GM12872 (cell line): ENCODE measurements around the gene ADRA2B.

Experiments used
- TF ChIP-seq, protein P1 (sequence below): IDR thresholded peaks from 3 replicates; pipeline ENCODE4 v1.5.1; 2011; ENCODE audit warnings: low read depth, mild to moderate bottlenecking, low read length, moderate library complexity; ENCODE audit not compliant: insufficient read depth

ADRA2B gene

DNA sequence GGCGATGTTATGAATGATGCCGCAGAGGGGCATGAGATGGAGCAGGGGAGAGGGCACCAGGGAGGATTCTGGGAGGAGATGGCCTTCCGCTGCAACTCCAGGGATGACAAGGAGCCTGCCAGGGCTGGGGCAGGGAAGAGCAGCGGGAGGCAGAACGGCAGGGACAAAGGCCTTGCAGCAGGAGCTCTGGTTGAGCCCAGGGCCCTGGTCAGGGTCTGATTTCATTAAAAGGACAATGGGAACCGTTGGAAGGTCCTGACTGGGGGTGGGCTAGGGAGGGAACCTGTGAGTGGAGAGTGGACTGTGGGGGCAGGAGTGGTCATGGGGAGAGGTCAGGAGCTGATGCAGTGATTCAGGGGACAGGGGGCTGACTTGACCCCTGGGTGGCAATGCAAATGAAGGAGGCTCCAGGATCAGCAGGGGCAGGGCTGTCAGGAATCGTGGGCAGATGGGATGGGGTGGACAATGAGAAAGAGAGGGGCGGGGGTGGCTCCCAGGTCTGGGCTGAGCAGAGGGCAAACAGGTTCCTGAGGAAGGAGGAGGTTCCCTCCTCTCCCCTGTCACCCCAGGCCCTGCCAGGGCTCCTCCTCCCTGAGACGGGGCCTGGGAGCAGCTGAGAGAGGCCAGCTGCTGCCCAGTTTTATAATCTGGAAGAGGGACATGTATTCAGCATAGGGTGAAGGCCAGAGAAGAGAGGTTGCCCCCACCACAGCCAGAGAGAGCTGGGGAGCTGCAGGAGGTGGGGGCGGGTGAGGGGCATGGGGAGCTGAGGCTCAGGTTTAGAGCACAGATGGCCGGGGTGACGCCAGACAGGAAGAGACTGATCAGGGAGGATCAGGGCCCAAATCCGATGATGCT is 36.2 kb upstream of the ADRA2B start:
- TF ChIP-seq, protein P1, sequence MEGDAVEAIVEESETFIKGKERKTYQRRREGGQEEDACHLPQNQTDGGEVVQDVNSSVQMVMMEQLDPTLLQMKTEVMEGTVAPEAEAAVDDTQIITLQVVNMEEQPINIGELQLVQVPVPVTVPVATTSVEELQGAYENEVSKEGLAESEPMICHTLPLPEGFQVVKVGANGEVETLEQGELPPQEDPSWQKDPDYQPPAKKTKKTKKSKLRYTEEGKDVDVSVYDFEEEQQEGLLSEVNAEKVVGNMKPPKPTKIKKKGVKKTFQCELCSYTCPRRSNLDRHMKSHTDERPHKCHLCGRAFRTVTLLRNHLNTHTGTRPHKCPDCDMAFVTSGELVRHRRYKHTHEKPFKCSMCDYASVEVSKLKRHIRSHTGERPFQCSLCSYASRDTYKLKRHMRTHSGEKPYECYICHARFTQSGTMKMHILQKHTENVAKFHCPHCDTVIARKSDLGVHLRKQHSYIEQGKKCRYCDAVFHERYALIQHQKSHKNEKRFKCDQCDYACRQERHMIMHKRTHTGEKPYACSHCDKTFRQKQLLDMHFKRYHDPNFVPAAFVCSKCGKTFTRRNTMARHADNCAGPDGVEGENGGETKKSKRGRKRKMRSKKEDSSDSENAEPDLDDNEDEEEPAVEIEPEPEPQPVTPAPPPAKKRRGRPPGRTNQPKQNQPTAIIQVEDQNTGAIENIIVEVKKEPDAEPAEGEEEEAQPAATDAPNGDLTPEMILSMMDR = no peak

DNA sequence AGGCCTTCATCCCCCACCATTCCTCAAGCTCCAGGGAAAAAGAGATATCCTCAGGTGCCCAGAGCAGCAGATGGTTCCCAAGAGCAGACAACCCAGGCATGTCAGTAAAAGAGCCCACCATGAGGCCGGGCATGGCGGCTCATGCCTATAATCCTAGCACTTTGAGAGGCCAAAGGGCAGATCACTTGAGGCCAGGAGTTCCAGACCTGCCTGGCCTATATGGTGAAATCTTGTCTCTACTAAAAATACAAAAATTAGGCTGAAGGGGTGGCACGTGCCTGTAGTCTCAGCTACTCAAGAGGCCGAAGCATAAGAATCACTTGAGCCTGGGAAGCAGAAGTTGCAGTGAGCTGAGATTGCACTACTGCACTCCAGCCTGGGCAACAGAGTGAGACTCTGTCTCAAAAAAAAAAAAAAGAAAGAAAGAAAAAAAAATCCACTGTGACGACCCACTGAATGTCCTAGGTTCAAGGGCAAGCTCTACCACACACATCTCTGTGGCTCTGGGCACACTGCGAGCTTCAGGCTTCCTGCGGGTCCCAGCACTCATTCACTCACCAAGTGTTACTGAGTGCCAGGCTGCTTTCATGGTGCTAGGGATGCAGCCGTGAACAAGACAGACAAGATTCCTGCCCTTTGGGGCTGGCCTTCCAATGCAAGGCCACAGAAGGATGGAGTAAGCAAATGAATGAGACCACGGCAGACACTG is 35.4 kb upstream of the ADRA2B start:
- TF ChIP-seq, protein P1 = no peak

DNA sequence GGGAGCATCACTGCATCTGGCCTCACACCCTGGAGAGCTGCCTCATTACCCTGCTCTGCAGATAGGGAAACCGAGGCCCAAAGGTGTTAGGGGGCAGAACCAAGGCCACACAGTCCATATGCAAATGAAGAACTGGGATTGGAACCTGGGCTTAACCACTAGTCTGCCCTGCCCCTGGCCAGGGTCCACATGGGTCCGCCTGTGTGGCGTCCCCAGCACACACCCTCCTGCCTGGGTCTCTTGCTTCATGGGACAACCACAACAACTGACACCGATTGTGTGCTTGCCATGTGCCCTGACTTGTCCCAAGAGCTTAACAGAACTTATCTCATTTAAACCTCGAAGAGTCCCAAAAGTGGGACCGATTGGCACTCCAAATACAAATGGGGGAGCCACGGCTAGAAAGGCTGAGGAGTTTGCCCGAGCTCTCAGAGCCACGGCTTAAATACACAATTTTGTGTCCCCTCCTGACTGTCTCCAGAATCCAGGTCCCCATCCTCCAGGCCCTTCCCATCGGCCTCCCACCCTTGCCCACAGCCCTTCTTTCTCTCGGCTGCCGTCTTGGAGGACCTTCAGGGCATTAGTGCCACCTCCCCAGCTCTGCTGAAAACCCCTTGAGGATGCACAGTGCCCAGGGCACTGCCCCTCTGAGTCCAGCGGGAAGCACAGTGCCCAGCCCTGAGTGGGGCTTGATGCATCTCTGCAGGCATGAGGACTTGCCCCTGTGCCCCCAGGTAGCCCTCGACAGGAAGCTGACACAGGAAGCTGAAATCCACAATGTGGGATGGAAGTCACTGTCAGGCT is 34.6 kb upstream of the ADRA2B start:
- TF ChIP-seq, protein P1 = no peak

DNA sequence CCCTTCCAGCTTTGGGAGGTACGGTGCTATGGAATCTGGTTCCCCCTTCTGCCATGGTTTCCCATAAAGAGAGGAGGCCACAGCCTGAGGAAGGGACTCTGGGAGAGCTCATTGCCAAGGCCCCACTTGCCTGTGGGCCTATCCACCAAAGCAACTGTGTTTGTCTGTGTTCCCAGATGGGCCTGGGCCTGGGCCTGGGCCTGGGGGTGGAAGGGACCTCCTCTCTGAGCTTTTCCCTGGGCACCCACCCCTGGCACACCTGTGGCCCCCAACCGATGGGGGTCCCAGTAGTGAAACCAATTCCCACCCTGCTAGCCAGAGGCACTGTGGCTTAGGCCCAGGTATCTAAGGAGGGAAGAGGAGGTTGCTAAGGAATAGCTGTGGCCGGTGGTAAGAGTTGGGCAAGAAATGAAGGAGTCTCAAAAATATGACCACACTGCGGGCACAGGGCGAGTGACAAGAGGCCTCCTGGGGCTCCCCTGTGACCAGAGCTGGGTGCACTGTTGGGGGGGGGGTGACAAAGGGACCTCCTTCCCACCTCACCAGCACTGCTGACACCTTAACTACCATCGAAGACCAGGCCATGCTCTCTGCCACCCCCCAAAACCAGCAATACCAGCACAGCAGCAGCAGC is 33.8 kb upstream of the ADRA2B start:
- TF ChIP-seq, protein P1 = no peak

DNA sequence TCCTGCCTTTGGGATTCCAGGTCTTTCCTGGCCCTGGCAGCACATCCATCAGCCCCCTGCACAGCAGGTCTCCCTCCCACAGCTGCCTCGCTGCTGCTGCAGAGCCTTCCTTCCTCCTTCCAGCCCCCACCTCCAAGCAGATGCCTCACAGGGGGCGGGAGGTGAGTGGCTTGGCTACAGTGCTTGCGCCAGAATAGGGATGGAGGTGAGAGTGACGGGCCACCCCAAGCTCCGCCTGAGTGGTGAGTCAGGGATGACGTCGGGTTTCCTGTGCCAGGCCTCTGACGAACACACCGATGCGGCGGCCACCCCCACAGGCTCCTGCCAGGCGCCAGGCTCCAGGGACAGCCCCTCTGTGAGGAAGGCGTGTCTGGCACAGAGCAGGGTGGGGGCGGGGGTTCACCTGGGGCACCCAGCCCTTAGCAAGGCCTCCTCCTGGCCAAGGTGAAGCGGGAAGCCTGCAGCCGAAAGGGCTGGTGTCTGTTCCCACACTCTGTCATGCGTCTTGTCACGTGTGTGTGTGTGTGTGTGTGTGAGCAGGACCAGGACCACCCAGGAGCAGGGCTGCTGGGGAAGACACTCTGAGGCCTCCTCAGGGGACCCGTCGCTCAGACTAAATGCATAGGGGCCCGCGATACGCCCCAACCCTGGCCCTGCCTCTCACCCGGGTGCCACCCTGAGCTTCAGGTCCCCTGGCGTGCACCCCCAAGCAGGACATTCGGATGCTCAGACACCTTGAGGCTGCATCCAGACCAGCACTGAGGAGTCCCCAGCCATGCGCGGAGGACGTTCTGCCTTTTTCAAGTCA is 32.2 kb upstream of the ADRA2B start:
- TF ChIP-seq, protein P1 = no peak

DNA sequence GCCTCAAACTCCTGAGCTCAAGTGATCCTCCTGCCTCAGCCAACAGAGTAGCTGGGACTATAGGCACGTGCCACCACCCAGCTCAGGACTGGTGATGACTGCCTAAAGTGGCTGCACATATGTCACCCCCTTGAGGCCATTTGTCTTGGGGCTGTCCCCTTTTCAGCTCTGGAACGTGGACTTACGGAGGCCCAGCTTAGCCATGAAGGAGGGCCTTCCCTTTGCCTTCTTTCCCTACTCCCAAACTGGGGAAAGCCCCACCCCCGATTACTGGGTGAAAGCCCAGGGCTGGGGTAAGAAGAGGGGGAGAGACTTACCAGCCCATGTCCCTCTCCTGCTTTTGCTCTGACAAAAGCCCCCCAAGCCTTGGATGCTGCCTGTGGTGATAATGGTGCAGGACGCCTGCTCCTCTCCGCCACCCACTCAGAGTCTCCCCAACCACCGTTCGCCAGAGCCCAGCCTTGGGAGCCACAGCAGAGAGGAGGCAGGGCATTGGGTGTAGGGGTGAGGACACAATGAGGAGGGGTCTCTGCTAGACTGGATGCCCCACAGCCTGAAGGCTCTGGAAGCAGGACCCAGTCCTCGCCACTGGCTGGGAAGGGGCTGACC is 31.3 kb upstream of the ADRA2B start:
- TF ChIP-seq, protein P1 = no peak
